ENCODE data around the gene CECR2. TPM values are rescaled to one million over a fixed set of nuclear protein-coding genes. Genes with fewer than 3 reads are reported as not detected.

The CECR2 gene
- total and polyA plus RNA-seq, 10 of the 15 experiments (the other 5 are each of a cell fraction or from before 2014, with no cell fraction given) = 0.01 to 0.08 (median 0.01) TPM; not detected in 7

DNA sequence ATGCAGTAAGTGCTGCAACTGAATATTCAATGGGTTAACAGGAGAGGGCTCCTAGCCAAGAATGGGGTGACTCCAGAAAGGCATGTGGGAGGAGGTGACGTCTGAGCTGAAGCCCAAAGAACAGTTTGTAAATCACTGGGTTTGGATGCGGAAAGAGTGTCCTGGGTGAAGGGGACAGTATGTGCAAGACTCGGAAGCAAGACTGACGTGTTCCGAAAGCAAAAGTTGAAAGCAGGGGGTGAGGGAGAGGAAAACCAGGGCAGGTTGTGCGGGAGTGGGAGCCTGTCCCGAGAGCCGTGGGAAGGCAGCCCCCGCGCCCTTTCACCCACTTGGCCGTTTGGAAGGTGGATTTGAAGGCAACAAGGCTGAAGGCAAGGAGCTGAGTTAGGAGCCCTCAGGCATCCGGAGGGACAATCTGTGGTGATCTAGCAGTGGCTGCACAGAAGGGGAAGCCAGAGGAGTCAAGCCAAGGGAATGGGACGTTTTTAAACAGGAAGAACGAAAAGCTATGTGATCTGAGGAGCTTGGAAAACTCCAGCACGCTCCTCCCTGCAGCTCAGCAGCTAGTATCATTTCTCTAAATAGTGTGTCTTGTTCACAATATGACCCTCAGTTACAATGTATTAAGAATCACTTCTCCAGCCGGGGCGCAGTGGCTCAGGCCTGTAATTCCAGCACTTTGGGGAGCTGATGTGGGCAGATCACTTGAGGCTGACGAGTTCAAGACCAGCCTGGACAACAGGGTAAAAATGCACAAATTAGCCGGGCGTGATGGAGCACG lies 201.8 kb downstream of the CECR2 start (continued):
- TF ChIP-seq, protein P1, sequence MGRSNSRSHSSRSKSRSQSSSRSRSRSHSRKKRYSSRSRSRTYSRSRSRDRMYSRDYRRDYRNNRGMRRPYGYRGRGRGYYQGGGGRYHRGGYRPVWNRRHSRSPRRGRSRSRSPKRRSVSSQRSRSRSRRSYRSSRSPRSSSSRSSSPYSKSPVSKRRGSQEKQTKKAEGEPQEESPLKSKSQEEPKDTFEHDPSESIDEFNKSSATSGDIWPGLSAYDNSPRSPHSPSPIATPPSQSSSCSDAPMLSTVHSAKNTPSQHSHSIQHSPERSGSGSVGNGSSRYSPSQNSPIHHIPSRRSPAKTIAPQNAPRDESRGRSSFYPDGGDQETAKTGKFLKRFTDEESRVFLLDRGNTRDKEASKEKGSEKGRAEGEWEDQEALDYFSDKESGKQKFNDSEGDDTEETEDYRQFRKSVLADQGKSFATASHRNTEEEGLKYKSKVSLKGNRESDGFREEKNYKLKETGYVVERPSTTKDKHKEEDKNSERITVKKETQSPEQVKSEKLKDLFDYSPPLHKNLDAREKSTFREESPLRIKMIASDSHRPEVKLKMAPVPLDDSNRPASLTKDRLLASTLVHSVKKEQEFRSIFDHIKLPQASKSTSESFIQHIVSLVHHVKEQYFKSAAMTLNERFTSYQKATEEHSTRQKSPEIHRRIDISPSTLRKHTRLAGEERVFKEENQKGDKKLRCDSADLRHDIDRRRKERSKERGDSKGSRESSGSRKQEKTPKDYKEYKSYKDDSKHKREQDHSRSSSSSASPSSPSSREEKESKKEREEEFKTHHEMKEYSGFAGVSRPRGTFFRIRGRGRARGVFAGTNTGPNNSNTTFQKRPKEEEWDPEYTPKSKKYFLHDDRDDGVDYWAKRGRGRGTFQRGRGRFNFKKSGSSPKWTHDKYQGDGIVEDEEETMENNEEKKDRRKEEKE (IDR thresholded peaks at IDR 0.05) = no peak

- RAD21 ChIA-PET (ENCODE audit: unreplicated experiment) = no interaction called here
- 77% methylated on average over 5 of the region's 5 CpGs for WGBS (ENCODE audit: insufficient coverage, insufficient replicate concordance, low lambda C conversion rate, missing lambda C conversion rate)
Observed at GRCh38 chr22:17575151-17575550, 205.9 kb downstream of the CECR2 start.

More at GRCh38 chr22:17575151-17575550, 205.9 kb downstream of the CECR2 start:
- BruUV-seq (replicated peaks) = no TSS peak
- H4K20me1 ChIP-seq (ENCODE audit: control insufficient read depth, insufficient read depth) = no peaks in the 10 kb centered on the region
- DNase-seq (ENCODE audit: low read depth, low spot score) (no peak), FAIRE-seq (no peak), ATAC-seq (no peak)
- H3K79me2 ChIP-seq (ENCODE audit: control insufficient read depth, insufficient read depth, low read length) = no peaks in the 10 kb centered on the region
- intact Hi-C loops (cut with micrococcal nuclease; ENCODE audit: unreplicated experiment) = no loop called here
- H3K27ac ChIP-seq (ENCODE audit: control insufficient read depth, insufficient read depth) = no peak overlapping the region
- H3K27me3 ChIP-seq (replicated peaks in 1 of 2; ENCODE audit: control insufficient read depth in 2 of 2, insufficient read depth in 2 of 2, low read length in 1 of 2) = no peaks in the 10 kb centered on the region; a peak in 1 of 4 replicates
- ChIA-PET POLR2A (no interaction called here), SMC1A (ENCODE audit: uncharacterized antibody, unreplicated experiment) (no interaction called here), CTCF (no interaction called here)
- no peaks in the 10 kb centered on the region for H3K36me3 ChIP-seq (ENCODE audit: control insufficient read depth in 2 of 2, insufficient read depth in 2 of 2, low read length in 1 of 2)
- H3K9me3 ChIP-seq (replicated peaks; ENCODE audit: control insufficient read depth, insufficient read depth, low read length) = no peaks in the 10 kb centered on the region
- H3K4me1 ChIP-seq (ENCODE audit: control insufficient read depth, insufficient read depth, low read length) = no peaks in the 10 kb centered on the region
- no peak overlapping the region for H2AFZ ChIP-seq (ENCODE audit: control insufficient read depth, low read depth, low read length)
- TF ChIP-seq NR2F1 (conservative IDR thresholded peaks at IDR 0.05) (no peak), TCF3 (IDR thresholded peaks at IDR 0.05; ENCODE audit: borderline replicate concordance, insufficient read depth, low read depth, low read length) (no peak), ATF7 (IDR thresholded peaks at IDR 0.05; ENCODE audit: low read depth) (no peak), POLR2A (IDR thresholded peaks at IDR 0.05; ENCODE audit: low read depth, low read length) (no peak), HCFC1 (IDR thresholded peaks at IDR 0.05; ENCODE audit: low read length) (no peak), PAX5 (IDR thresholded peaks at IDR 0.05; ENCODE audit: borderline replicate concordance, low read depth, low read length) (no peak), NFIC (IDR thresholded peaks at IDR 0.05; ENCODE audit: low read depth, low read length) (no peak), POLR2AphosphoS5 (IDR thresholded peaks at IDR 0.05; ENCODE audit: low read length) (no peak), TCF12 (IDR thresholded peaks at IDR 0.05; ENCODE audit: low read depth, low read length) (no peak), RUNX3 (IDR thresholded peaks at IDR 0.05; ENCODE audit: low read length) (no peak)
- TF ChIP-seq, protein P2, sequence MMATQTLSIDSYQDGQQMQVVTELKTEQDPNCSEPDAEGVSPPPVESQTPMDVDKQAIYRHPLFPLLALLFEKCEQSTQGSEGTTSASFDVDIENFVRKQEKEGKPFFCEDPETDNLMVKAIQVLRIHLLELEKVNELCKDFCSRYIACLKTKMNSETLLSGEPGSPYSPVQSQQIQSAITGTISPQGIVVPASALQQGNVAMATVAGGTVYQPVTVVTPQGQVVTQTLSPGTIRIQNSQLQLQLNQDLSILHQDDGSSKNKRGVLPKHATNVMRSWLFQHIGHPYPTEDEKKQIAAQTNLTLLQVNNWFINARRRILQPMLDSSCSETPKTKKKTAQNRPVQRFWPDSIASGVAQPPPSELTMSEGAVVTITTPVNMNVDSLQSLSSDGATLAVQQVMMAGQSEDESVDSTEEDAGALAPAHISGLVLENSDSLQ (IDR thresholded peaks at IDR 0.05) = no peak
- no peak overlapping the region for H3K4me2 ChIP-seq (ENCODE audit: control insufficient read depth, insufficient read depth)
- no peak overlapping the region for H3K9ac ChIP-seq (ENCODE audit: control insufficient read depth, insufficient read depth, low read length)
- in situ Hi-C loops (cut with MboI) = no loop called here
- no peak overlapping the region for H3K4me3 ChIP-seq
